HG03039 (cell line): ENCODE results near the gene GOLGA6L6.
"Not testable (repeated sequence)": the region's sequence is repeated elsewhere in the genome, so short reads cannot be mapped to it uniquely, and the experiment has no call there.

ENCODE experiments used
- ATAC-seq: cut with Tn5 transposase; IDR thresholded peaks from one replicate; pipeline ENCODE4 v1.9.1; 2021; ENCODE audit warnings: mild to moderate bottlenecking, moderate library complexity; ENCODE audit not compliant: unreplicated experiment

GOLGA6L6 gene, protein sequence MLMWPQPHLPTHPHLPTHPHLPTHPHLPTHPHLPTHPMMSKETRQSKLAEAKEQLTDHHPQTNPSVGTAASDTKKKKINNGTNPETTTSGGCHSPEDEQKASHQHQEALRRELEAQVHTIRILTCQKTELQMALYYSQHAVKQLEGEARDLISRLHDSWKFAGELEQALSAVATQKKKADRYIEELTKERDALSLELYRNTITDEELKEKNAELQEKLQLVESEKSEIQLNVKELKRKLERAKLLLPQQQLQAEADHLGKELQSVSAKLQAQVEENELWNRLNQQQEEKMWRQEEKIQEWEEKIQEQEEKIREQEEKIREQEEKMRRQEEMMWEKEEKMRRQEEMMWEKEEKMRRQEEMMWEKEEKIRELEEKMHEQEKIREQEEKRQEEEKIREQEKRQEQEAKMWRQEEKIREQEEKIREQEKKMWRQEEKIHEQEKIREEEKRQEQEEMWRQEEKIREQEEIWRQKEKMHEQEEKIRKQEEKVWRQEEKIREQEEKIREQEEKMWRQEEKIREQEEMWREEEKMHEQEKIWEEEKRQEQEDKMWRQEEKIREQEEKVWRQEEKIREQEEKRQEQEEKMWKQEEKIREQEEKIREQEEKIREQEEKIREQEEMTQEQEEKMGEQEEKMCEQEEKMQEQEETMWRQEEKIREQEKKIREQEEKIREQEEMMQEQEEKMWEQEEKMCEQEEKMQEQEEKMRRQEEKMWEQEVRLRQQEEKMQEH

DNA sequence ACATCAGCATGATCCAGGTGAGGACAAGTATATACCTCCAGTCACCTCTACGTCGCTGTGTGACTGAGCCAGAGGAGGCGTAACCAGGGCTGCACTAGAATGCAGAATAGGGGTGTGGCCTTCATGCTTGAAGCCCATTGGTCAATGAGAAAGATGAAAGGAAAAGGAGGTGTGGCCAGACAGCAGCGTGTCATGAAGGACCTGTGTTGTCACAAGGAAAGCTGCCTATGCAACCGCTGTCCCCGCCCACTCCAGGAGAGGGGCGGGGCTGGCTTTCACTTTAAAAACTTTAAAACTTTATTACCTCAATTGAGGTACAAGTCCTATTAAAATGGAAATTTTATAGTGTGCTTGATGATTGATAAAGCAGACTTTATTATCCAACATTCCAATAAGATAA, at the start of gene GOLGA6L6:
GOLGA6L6 (minus strand) TSS at position 101 of the 400 bp plus-strand sequence; CDS start at position 10, 91 bp downstream.
- ATAC-seq: not testable (repeated sequence)

DNA sequence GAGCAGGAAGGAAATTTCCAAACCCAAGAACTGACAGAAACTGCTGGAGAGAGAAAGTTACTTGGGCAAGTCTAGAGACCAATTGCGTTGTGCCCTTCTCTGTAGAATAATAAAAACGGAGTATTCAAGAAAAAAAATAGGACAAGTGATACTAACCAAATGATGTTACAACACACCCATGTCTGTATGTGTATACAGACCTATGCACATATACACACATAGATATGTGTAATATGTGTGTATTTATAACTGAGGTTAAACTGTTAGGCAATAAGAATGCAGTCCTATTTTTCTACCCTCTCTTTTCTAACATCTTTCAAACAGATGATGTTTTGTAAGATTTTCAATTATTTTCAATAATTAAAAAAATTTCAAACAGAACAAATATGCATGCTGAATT, 48.5 kb upstream of the GOLGA6L6 start:
- ATAC-seq: not testable (repeated sequence)

DNA sequence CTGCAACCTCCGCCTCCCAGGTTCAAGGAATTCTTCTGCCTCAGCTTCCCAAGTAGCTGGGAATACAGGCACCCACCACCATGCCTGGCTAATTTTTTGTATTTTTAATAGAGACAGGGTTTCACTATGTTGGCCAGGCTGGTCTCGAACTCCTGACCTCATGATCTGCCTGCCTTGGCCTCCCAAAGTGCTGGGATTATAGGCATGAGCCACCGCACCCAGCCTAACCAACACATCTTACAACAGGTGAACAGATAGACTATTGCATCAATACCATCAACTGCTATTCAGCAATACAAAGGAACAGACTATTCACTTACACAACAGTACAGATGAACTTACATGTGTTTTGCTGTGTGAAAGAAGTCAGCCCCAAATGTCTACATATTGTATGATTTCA, 45.2 kb upstream of the GOLGA6L6 start:
- not testable (repeated sequence) for ATAC-seq

DNA sequence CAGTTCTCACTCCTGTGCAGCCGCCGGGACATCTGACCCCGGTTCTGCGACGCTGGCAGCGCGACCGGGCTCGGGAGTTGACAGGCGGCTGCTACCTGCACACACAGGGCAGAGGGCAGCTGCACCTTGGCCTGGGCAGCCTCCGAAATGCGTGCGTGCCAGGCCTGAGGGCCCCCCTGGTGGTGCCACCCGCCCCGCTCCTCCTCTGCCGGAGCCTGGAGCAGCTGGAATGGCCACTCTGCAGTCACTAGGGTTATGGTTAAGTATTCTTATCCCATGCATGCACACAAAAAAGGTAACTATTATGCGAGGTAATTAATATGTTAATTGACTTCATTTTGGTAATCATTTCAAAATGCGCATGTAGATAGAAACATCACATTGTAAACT, 41.1 kb upstream of the GOLGA6L6 start:
- not testable (repeated sequence) for ATAC-seq

DNA sequence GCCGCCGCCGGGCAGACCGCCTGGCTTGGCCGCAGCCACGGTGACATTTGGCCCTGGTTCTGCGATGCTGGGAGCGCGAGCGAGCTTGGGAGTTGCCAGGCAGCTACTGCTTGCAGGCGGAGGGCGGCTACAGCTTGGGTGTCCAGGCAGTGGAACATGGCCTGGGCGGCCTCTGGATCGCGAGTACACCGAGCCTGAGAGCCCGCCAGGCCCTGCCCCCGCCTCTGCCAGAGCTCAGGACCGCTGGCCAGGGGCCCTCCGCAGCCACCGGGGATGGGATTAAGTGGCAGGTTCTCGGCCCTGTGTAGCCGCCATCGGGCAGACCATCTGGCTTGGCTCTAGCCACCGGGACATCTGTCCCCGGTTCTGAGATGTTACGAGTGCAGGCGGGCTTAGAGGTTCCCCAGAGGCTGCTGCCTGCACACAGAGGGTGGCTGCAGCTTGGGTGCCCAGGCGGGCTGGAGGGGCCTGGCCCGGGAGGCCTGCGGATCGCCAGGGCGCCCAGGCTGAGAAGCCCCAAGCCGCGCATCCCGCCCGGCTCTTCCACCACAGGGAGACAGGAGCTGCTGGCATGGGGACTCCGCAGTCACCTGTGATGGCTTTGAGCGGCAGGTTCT, 40.6 kb upstream of the GOLGA6L6 start:
- not testable (repeated sequence) for ATAC-seq

DNA sequence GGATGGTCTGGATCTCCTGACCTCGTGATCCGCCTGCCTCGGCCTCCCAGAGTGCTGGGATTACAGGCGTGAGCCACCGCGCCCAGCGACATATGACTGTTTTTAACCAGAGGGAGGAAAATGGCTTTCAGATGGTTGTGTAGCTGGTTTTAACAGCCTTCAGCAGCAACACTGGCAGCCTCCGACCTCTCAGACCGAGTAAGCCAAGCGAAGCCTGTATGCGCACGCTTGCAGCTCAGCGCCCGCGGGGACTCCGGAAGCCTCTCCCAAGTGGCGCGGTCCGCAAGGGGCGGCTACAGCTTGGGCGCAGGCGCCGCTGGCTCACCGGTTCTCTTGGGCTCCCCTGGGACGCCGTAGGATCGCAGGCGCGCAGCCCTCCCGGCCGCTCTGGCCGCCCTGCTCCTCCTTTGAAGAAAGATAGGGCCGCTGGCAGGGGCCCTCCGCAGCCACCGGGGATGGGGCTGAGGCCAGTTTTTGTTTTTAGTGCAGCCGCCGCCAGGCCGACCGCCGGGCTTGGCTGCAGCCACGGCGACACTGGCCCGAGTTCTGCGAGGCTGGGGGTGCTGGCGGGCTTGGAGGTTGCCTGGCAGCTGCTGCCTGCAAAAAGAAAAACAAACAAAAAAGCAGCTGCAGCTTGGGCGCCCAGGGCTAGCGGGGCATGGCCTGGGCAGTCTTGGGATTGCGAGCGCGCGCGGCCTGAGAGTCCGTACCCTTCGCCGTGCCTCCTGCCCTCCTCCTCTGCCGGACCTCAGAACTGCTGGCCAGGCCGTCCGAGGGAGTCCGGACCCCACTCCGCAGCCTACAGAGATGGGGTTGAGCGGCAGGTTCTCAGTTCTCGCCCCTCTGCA, 39.9 kb upstream of the GOLGA6L6 start:
- not testable (repeated sequence) for ATAC-seq

DNA sequence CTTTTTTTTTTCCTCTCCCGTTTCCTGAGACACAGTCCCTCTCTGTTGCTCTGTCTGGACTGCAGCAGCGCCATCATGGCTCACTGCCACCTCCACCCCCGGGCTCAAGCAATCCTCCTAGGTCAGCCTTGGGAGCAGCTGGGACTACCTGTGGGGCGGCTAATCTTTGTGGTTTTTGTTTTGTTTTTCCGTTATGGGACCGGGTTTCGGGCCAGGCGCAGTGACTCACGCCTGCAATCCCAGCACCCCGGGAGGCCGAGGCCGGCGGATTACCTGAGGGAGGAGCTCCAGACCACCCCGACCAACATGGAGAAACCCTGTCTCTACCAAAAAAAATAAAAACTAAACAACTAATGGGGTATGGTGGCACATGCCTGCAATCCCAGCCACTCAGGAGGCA, 38.1 kb upstream of the GOLGA6L6 start:
- not testable (repeated sequence) for ATAC-seq

DNA sequence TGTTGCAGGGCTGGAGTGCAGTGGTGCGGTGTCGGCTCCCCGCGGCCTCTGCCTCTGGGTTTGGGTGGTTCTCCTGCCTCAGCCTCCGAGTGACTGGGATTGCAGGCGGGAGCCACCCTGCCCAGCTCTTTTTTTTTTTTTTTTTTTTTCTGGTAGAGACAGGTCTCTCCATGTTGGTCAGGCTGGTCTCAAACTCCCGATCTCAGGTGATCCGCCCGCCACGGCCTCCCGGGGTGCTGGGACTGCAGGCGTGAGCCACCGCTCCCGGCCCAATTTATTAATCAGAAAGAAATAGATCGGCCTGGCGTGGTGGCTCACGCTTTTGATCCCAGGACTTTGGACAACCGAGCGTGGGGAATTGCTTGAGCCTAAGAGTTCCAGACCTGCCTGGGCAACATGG, 9.7 kb upstream of the GOLGA6L6 start:
- not testable (repeated sequence) for ATAC-seq

DNA sequence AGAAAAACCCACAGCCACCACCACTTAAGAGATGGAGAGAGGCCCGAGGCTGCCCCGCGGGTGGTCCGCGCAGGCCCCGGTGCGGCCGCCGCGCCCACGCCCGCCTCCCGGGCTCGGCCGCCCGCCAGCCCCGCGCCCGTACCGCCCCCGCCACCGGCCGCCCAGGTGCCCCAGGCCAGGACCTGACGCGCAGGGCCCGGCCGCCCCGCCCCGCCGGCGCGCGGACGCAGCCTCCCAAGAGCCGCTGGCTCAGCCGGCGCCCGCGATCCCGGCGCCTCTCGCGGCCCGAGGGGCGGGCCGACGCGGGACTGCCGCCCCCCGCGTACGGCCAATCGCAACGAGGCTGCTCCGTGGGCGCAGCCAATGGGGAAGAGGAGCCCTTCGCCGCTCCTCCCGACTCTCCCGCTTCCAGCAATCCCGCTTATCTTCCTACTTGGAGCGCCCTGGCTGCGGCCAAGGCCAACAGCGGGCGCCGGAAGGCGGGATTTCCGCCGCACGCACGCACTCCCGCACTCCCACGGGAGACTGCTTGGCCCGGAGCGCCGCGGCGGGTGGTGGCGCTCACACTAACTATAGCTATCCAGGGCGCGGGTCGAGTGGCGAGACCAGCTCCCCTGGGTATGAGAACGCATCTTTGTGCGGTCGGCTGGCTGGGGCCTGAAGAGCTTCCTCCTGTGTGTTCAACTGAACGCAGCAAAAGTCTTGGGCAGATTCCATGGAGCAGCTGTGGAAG, 35.5 kb downstream of the GOLGA6L6 start:
- not testable (repeated sequence) for ATAC-seq

DNA sequence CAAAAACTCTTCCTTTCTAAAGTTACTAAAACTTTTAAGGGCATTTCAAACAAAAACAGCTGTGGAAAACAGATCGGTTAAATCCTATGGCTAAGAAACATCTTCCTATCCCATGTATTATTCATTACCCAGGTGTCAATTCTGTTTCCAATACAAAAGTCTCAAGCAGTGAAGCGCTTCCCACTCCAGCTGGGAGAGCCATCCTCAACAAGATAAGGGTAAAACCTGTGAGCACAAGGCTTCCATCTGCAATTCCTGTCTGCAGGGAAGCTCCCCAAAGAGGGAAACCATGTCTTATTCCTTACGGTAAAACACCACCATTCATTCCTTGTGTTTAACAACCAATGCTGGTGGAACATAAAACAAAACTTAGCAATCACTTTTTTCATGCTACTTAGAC, 38.8 kb downstream of the GOLGA6L6 start:
- not testable (repeated sequence) for ATAC-seq

DNA sequence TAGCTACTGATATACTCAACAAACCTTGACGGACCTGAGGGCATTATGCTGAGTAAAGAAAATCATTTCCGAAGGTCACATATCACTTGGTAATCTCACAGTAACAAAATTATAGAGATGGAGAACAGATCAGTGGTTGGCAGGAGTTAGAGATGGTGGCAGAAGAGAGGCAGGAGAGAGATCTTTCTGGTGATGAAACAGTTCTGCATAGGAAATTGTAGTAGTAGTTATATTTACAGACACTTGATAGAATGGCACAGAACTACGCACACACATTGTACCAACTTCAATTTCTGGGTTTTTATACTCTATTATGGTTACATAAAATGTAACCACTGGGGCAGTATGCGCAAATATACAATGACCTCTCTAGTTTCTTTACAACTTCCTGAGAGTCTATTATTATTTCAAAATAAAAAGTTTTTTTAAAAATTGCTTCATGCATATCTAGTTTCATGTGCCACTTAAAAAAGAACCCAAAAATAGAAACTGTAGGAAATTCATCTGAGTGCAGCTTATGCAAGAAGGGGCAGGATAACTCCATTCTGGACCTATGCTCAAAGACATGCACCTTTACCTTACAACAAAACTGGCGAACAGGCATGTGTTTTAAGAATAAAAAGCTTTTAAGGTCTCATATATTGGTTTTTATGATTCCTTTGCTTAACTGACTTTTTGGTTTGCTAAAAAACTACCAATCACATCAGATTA, 39.9 kb downstream of the GOLGA6L6 start:
- ATAC-seq: not testable (repeated sequence)

DNA sequence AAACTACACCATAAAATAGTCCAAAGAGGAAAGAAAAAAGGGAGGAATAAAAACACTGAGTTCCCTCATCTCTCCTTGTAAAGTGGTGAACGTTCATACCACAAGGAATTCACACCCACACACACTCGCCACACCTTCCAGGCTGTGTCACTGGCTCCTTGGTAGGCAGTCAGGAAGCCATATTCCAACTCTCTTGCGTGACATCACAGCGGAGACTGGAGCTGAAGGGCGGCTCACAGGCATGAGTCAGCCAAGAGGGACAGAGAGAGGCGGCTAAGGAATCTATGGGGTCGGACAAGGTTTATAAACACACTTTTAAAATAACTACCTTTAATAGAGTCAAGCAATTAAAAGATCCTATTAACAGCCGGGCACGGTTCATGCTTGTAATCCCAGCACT, 43.8 kb downstream of the GOLGA6L6 start:
- ATAC-seq: not testable (repeated sequence)

DNA sequence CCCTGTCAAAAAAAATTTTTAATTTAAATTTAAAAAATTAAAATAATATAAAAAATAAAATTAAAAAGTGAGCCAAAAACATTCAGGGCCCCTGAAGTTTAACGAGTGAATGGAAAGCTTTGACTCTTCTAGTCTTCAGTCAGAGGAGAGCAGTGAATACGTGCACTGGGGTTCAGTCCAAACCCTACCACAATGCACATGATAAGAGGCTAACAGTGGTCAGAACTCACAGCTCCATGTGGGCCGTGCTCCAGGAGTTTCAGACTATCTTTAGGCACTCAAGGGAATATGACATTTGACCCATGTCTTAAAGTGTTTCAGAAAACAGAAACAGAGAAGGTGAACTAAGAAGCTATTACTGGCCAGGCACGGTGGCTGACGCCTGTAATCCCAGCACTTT, 48.6 kb downstream of the GOLGA6L6 start:
- ATAC-seq: not testable (repeated sequence)

DNA sequence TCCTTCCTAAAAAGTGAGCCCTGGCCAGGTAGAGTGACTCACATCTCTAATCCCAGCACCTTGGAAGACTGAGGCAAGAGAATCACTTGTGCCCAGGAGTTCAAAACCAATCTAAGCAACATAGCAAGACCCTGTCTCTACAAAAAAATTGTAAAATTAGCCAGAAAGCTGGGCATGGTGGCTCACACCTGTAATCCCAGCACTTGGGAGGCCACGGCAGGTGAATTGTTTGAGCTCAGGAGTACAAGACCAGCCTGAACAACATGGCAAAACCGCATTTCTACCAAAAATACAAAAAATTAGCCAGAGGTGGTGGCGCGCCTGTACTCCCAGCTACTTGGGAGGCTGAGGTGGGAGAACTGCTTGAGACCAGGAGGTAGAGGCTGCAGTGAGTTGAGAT, 49.0 kb downstream of the GOLGA6L6 start:
- ATAC-seq: not testable (repeated sequence)

DNA sequence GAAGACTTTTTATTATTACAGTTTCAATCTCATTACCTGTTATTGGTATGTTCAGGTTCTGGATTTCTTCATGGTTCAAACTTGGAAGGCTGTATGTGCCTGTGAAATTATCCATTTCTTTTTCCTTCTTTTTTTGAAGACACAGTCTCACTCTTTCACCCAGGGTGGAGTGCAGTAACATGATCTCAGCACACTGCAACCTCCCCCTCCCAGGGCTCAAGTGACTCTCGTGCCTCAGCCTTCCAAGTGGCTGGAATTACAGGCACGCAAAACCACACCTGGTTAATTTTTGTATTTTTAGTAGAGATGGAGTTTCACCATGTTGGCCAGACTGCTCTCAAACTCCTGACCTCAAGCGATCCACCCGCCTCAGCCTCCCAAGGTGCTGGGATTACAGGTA, 52.3 kb downstream of the GOLGA6L6 start:
- not testable (repeated sequence) for ATAC-seq
